Kidney tubule cell (primary cell): ENCODE results near the gene LGR6.
A peak's percentile ranks its signal among the peaks of the same experiment; 100 is the strongest.

Experiments
- DNase-seq: peaks from one replicate; pipeline ENCODE4 v3.0.0-alpha.2; 2018; ENCODE audit warnings: low spot score

LGR6 gene

GRCh38 chr1:202200669-202201068 is 7.1 kb downstream of the LGR6 start:
- no peak for DNase-seq

- DNase-seq, result no peak
These were observed 7.7 kb downstream of the LGR6 start for GRCh38 chr1:202201266-202201665.

GRCh38 chr1:202201971-202202370 is 8.4 kb downstream of the LGR6 start:
- DNase-seq, result no peak

GRCh38 chr1:202202500-202203168 is 9.0 kb downstream of the LGR6 start:
- no peak for DNase-seq

GRCh38 chr1:202203238-202204039 is 9.8 kb downstream of the LGR6 start:
- DNase-seq, result no peak

- DNase-seq, result no peak
These were observed 10.5 kb downstream of the LGR6 start for GRCh38 chr1:202204065-202204464.

- no peak for DNase-seq
These were observed 12.1 kb downstream of the LGR6 start for GRCh38 chr1:202205523-202206190.

- DNase-seq, result peak; percentile 28
These were observed 13.7 kb downstream of the LGR6 start for GRCh38 chr1:202207292-202207691.

GRCh38 chr1:202208351-202208857 is 14.8 kb downstream of the LGR6 start:
- no peak for DNase-seq

GRCh38 chr1:202210385-202210784 is 16.8 kb downstream of the LGR6 start:
- peak; percentile 21 for DNase-seq

- DNase-seq, result no peak
These were observed 17.4 kb downstream of the LGR6 start for GRCh38 chr1:202210969-202211368.

GRCh38 chr1:202212787-202213186 is 19.2 kb downstream of the LGR6 start:
- DNase-seq, result no peak

- peak; percentile 23 for DNase-seq
These were observed 19.9 kb downstream of the LGR6 start for GRCh38 chr1:202213361-202214088.

- DNase-seq, result no peak
These were observed 20.7 kb downstream of the LGR6 start for GRCh38 chr1:202214089-202214843.

GRCh38 chr1:202215472-202216130 is 22.0 kb downstream of the LGR6 start:
- no peak for DNase-seq

GRCh38 chr1:202216691-202217090 is 23.1 kb downstream of the LGR6 start:
- DNase-seq, result no peak

GRCh38 chr1:202217516-202217915 is 23.9 kb downstream of the LGR6 start:
- no peak for DNase-seq

GRCh38 chr1:202217951-202218350 is 24.4 kb downstream of the LGR6 start:
- DNase-seq, result no peak

GRCh38 chr1:202220733-202221132 is 27.1 kb downstream of the LGR6 start:
- no peak for DNase-seq
